Measurements from ENCODE around the gene ATG16L2.
"Not testable (repeated sequence)": the region's sequence is repeated elsewhere in the genome, so short reads cannot be mapped to it uniquely, and the experiment has no call there.

ATG16L2 gene

GRCh38 chr11:72805216-72805615 is 9.0 kb upstream of the ATG16L2 start:
- peak; percentile 74 for DNase-seq

- DNase-seq = not testable (repeated sequence)
Measured at GRCh38 chr11:72806378-72806777, 7.8 kb upstream of the ATG16L2 start.

- peak; percentile 83 for DNase-seq
Measured at GRCh38 chr11:72807021-72807693, 7.1 kb upstream of the ATG16L2 start.

GRCh38 chr11:72807792-72808191 is 6.4 kb upstream of the ATG16L2 start:
- DNase-seq = peak; percentile 90

GRCh38 chr11:72808331-72808798 is 5.8 kb upstream of the ATG16L2 start:
- DNase-seq = no peak

GRCh38 chr11:72811686-72812085 is 2.5 kb upstream of the ATG16L2 start:
- DNase-seq = not testable (repeated sequence)

- DNase-seq = no peak
Measured at GRCh38 chr11:72812604-72812966, 1.6 kb upstream of the ATG16L2 start.

- no peak for DNase-seq
Measured at GRCh38 chr11:72812967-72813739, 1.1 kb upstream of the ATG16L2 start.

- peak; percentile 47 for DNase-seq
Measured at GRCh38 chr11:72813740-72814285, 398 bp upstream of the ATG16L2 start.

- DNase-seq = no peak
Measured at GRCh38 chr11:72815110-72815618, 953 bp downstream of the ATG16L2 start.

GRCh38 chr11:72816404-72816990 is 2.3 kb downstream of the ATG16L2 start:
- DNase-seq = peak; percentile 36

- DNase-seq = no peak
Measured at GRCh38 chr11:72817966-72818365, 3.8 kb downstream of the ATG16L2 start.

GRCh38 chr11:72818971-72819370 is 4.8 kb downstream of the ATG16L2 start:
- no peak for DNase-seq

- DNase-seq = no peak
Measured at GRCh38 chr11:72820439-72821139, 6.4 kb downstream of the ATG16L2 start.

GRCh38 chr11:72821221-72821919 is 7.2 kb downstream of the ATG16L2 start:
- DNase-seq = no peak

- DNase-seq = no peak
Measured at GRCh38 chr11:72821920-72822799, 7.9 kb downstream of the ATG16L2 start.

GRCh38 chr11:72823105-72823804 is 9.0 kb downstream of the ATG16L2 start:
- no peak for DNase-seq

- no peak for DNase-seq
Measured at GRCh38 chr11:72824020-72824419, 9.8 kb downstream of the ATG16L2 start.

- no peak for DNase-seq
Measured at GRCh38 chr11:72824811-72825505, 10.7 kb downstream of the ATG16L2 start.

GRCh38 chr11:72825661-72826060 is 11.4 kb downstream of the ATG16L2 start:
- DNase-seq = no peak

Measured in GF-D8 (cell line).